ENCODE results near the gene BFSP1.

The BFSP1 gene

GRCh38 chr20:17531665-17532025 lies 466 bp upstream of the BFSP1 start:
- Histone ChIP-seq H3K9ac (ENCODE audit: low read depth, low read length) (peak overlapping the region; percentile 78; the same call in 1 of the 2 replicates), H3K36me3 (ENCODE audit: insufficient read depth, low read depth, low read length) (no peaks in the 10 kb centered on the region), H3K27me3 (ENCODE audit: insufficient read depth, low read length) (peaks cover 27% of the 10 kb centered on the region), H3K9me3 (ENCODE audit: insufficient read depth, low read depth, low read length) (no peaks in the 10 kb centered on the region), H3K4me1 (ENCODE audit: insufficient read depth, low read length) (peaks cover 15% of the 10 kb centered on the region; the same call in 1 of the 2 replicates), H3K4me3 (ENCODE audit: low read length) (peak overlapping the region; percentile 72), H3K27ac (ENCODE audit: low read length) (no peak overlapping the region)

DNA sequence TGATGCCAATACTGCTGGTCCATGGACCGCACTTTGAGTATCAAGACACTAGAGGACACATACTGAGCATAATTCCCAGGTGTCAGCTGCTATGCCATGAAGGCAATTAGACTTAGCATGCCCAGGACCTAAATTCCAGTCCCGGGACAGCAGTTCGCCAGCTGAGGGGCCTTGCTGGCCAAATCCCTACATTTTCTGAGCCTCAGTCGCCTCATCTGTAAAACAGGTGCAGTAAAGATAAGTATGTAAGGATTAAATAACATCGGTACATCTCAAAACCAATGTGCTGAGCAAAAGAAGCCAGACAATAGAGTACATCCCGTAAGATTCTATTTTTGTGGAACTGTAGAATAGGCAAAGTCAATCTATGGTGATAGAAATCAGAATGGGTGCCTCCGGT lies 1.0 kb downstream of the BFSP1 start:
- no peaks in the 10 kb centered on the region for H3K9me3 ChIP-seq (ENCODE audit: insufficient read depth, low read depth, low read length)
- H3K9ac ChIP-seq (ENCODE audit: low read depth, low read length): no peak overlapping the region
- H3K27me3 ChIP-seq (ENCODE audit: insufficient read depth, low read length): peaks cover 27% of the 10 kb centered on the region
- H3K36me3 ChIP-seq (ENCODE audit: insufficient read depth, low read depth, low read length): no peaks in the 10 kb centered on the region
- H3K4me3 ChIP-seq (ENCODE audit: low read length): peak overlapping the region; percentile 72
- peaks cover 13% of the 10 kb centered on the region; the same call in 1 of the 2 replicates for H3K4me1 ChIP-seq (ENCODE audit: insufficient read depth, low read length)
- H3K27ac ChIP-seq (ENCODE audit: low read length): no peak overlapping the region

DNA sequence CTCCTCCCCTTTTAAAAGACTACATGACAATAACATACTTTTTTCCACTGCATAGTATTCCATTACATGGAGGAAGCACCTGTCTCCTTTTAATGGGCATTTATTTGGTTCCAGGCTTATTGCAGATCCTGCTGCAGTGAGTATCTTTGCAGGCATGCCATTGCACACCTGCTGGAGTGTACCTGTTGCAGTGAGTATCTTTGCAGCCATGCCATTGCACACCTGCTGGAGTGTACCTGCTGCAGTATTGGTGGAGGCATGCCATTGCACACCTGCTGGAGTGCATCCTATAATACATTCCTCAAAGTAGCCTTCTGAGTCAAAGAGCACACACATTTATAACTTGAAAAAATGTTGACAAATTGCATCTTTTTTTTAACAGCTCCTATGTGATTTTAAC lies 1.6 kb downstream of the BFSP1 start:
- Histone ChIP-seq H3K9ac (ENCODE audit: low read depth, low read length) (no peak overlapping the region), H3K9me3 (ENCODE audit: insufficient read depth, low read depth, low read length) (no peaks in the 10 kb centered on the region), H3K36me3 (ENCODE audit: insufficient read depth, low read depth, low read length) (no peaks in the 10 kb centered on the region), H3K4me1 (ENCODE audit: insufficient read depth, low read length) (peaks cover 13% of the 10 kb centered on the region), H3K4me3 (ENCODE audit: low read length) (no peak overlapping the region), H3K27ac (ENCODE audit: low read length) (no peak overlapping the region), H3K27me3 (ENCODE audit: insufficient read depth, low read length) (peaks cover 29% of the 10 kb centered on the region)

DNA sequence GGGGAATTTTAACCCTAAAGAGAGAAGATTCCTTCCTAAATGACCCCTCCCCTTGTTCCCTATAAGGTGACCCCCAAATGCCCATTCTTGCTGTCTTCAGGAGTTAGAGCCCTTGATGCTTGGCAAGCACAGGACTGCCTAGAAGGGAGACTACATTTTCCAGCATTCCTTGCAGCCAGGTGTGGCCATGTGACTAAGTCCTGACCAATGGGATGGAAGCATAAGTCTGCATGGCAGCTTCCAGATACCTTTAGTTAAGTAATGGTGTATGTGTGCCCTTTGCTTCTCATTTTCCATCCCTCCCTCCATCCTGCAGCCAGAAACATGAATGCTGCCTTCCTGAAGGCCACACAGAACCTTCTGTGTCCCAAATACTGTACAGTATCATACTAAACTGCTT lies 5.5 kb downstream of the BFSP1 start:
- Histone ChIP-seq H3K4me1 (ENCODE audit: insufficient read depth, low read length) (no peaks in the 10 kb centered on the region; the same call in 1 of the 2 replicates), H3K27me3 (ENCODE audit: insufficient read depth, low read length) (peaks cover 30% of the 10 kb centered on the region), H3K36me3 (ENCODE audit: insufficient read depth, low read depth, low read length) (no peaks in the 10 kb centered on the region), H3K27ac (ENCODE audit: low read length) (no peak overlapping the region), H3K4me3 (ENCODE audit: low read length) (no peak overlapping the region), H3K9ac (ENCODE audit: low read depth, low read length) (no peak overlapping the region), H3K9me3 (ENCODE audit: insufficient read depth, low read depth, low read length) (no peaks in the 10 kb centered on the region)

GRCh38 chr20:17525132-17525531 lies 6.0 kb downstream of the BFSP1 start:
- Histone ChIP-seq H3K36me3 (ENCODE audit: insufficient read depth, low read depth, low read length) (no peaks in the 10 kb centered on the region), H3K27me3 (ENCODE audit: insufficient read depth, low read length) (peaks cover 25% of the 10 kb centered on the region), H3K4me3 (ENCODE audit: low read length) (no peak overlapping the region), H3K27ac (ENCODE audit: low read length) (no peak overlapping the region), H3K9ac (ENCODE audit: low read depth, low read length) (no peak overlapping the region), H3K9me3 (ENCODE audit: insufficient read depth, low read depth, low read length) (no peaks in the 10 kb centered on the region), H3K4me1 (ENCODE audit: insufficient read depth, low read length) (no peaks in the 10 kb centered on the region; the same call in 1 of the 2 replicates)

- Histone ChIP-seq H3K27me3 (ENCODE audit: insufficient read depth, low read length) (peaks cover 19% of the 10 kb centered on the region), H3K4me3 (ENCODE audit: low read length) (no peak overlapping the region), H3K9me3 (ENCODE audit: insufficient read depth, low read depth, low read length) (no peaks in the 10 kb centered on the region)
Observed at GRCh38 chr20:17524560-17524959, 6.6 kb downstream of the BFSP1 start.

DNA sequence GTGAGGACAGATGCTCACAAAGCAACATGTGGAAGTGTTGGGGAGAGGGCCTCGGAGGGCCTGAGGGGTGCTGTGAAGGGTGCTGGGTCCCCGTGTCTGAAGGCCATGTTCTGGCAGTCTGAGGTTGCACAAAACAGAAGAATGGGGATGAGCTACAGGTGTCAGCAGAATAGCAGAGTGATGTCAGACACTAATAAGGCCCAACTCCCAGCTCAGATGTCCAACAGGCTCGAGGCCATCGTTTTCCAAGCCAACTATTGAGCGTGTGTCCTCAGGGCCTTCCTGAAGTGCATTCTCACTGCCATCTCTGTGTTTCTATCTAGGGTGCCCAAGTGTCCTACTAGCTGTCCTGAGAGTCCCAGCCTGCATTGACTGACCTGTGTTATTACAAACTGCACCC lies 7.9 kb downstream of the BFSP1 start:
- H3K27me3 ChIP-seq (ENCODE audit: insufficient read depth, low read length): peaks cover 11% of the 10 kb centered on the region
- H3K36me3 ChIP-seq (ENCODE audit: insufficient read depth, low read depth, low read length): no peaks in the 10 kb centered on the region
- H3K27ac ChIP-seq (ENCODE audit: low read length): no peak overlapping the region
- no peaks in the 10 kb centered on the region; the same call in 1 of the 2 replicates for H3K4me1 ChIP-seq (ENCODE audit: insufficient read depth, low read length)
- H3K9ac ChIP-seq (ENCODE audit: low read depth, low read length): no peak overlapping the region
- H3K4me3 ChIP-seq (ENCODE audit: low read length): no peak overlapping the region
- H3K9me3 ChIP-seq (ENCODE audit: insufficient read depth, low read depth, low read length): no peaks in the 10 kb centered on the region

More at GRCh38 chr20:17524560-17524959, 6.6 kb downstream of the BFSP1 start:
- H3K4me1 ChIP-seq (ENCODE audit: insufficient read depth, low read length): no peaks in the 10 kb centered on the region; the same call in 1 of the 2 replicates
- no peaks in the 10 kb centered on the region for H3K36me3 ChIP-seq (ENCODE audit: insufficient read depth, low read depth, low read length)
- H3K9ac ChIP-seq (ENCODE audit: low read depth, low read length): no peak overlapping the region
- no peak overlapping the region for H3K27ac ChIP-seq (ENCODE audit: low read length)

DNA sequence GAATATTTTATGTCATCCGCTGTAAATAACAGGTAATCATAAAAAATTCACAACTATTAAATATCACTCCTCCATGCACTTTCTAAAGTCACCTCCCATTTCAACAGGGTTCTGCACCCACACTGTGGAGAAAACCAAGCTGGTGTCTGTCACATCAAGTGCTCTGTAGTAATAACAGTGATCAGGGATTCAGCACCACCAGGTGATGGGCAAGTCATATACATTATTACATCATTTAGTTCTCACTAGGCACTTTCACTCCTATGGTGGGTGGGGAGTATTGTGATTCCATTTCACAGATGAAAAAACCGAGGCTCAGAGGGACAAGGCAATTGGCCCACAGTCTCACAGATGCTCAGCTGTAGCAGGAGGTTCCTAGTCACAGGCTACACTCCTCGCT lies 8.7 kb downstream of the BFSP1 start:
- no peak overlapping the region for H3K9ac ChIP-seq (ENCODE audit: low read depth, low read length)
- H3K36me3 ChIP-seq (ENCODE audit: insufficient read depth, low read depth, low read length): no peaks in the 10 kb centered on the region
- H3K27ac ChIP-seq (ENCODE audit: low read length): no peak overlapping the region
- no peaks in the 10 kb centered on the region; the same call in 1 of the 2 replicates for H3K4me1 ChIP-seq (ENCODE audit: insufficient read depth, low read length)
- H3K27me3 ChIP-seq (ENCODE audit: insufficient read depth, low read length): peaks cover 5% of the 10 kb centered on the region; the same call in 1 of the 2 replicates
- H3K9me3 ChIP-seq (ENCODE audit: insufficient read depth, low read depth, low read length): no peaks in the 10 kb centered on the region
- no peak overlapping the region for H3K4me3 ChIP-seq (ENCODE audit: low read length)

DNA sequence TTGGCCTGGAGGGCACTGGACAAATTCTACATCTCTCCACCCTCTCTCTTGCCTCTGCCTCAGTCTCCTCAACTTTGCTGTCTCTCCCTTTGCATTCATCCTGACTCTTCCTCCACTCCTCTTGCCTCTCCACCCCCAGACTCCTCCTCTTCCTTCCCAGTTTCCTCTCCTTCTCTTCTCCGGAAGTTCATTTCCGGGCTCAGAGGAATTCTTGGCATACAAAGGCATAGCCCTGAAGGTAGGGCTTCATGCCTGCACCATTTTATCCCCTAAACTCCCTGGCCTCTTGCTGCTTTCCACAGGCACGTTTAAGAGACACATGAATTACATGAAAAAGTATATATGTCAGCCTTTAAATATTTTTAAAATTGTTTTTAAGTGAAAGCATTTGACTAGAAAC lies 10.6 kb downstream of the BFSP1 start:
- H3K27me3 ChIP-seq (ENCODE audit: insufficient read depth, low read length): peaks cover 5% of the 10 kb centered on the region; the same call in 1 of the 2 replicates
- H3K36me3 ChIP-seq (ENCODE audit: insufficient read depth, low read depth, low read length): no peaks in the 10 kb centered on the region
- H3K4me1 ChIP-seq (ENCODE audit: insufficient read depth, low read length): no peaks in the 10 kb centered on the region; the same call in 1 of the 2 replicates
- no peak overlapping the region for H3K27ac ChIP-seq (ENCODE audit: low read length)
- no peak overlapping the region for H3K4me3 ChIP-seq (ENCODE audit: low read length)
- no peaks in the 10 kb centered on the region for H3K9me3 ChIP-seq (ENCODE audit: insufficient read depth, low read depth, low read length)
- no peak overlapping the region for H3K9ac ChIP-seq (ENCODE audit: low read depth, low read length)

DNA sequence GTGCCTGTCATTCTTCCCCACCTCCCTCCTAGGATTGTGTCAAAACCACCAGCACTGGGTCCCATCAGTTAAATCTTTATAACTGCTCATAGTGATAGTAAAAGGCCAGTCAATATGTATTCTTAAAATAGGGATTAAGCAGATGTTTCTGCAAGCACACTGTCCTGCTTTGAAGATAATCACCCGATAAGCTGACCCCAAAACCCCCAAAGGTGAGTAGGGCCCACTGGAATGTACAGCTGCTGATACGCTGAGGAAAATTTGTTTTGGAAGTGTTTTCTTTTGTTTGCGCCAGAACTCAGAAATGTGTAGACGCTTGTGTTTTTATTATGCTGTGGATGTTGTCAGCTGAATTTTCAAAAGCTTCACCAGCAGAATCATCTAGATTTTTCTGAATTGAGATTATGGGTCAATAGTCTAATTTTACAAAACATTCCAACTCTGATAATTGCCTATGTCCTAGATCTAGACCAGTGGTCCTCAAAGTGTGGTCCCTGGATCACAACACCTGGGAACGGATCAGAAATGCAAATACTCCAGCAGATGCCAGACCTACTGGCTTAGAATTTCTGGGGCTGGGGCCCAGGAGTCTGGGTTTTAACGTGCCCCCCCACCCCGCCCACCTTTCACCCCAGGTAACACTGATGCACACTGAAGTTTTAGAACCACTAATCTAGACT lies 11.4 kb downstream of the BFSP1 start:
- Histone ChIP-seq H3K4me3 (ENCODE audit: low read length) (no peak overlapping the region), H3K27me3 (ENCODE audit: insufficient read depth, low read length) (peaks cover 5% of the 10 kb centered on the region; the same call in 1 of the 2 replicates), H3K9ac (ENCODE audit: low read depth, low read length) (no peak overlapping the region), H3K4me1 (ENCODE audit: insufficient read depth, low read length) (no peaks in the 10 kb centered on the region; the same call in 1 of the 2 replicates), H3K27ac (ENCODE audit: low read length) (no peak overlapping the region), H3K9me3 (ENCODE audit: insufficient read depth, low read depth, low read length) (no peaks in the 10 kb centered on the region), H3K36me3 (ENCODE audit: insufficient read depth, low read depth, low read length) (no peaks in the 10 kb centered on the region)

- no peaks in the 10 kb centered on the region for H3K27me3 ChIP-seq (ENCODE audit: insufficient read depth, low read length)
- H3K4me1 ChIP-seq (ENCODE audit: insufficient read depth, low read length): no peaks in the 10 kb centered on the region
- H3K36me3 ChIP-seq (ENCODE audit: insufficient read depth, low read depth, low read length): no peaks in the 10 kb centered on the region
- no peak overlapping the region for H3K4me3 ChIP-seq (ENCODE audit: low read length)
- no peak overlapping the region for H3K27ac ChIP-seq (ENCODE audit: low read length)
- H3K9ac ChIP-seq (ENCODE audit: low read depth, low read length): no peak overlapping the region
- H3K9me3 ChIP-seq (ENCODE audit: insufficient read depth, low read depth, low read length): no peaks in the 10 kb centered on the region
Observed at GRCh38 chr20:17518339-17519052, 12.7 kb downstream of the BFSP1 start.

GRCh38 chr20:17515053-17515452 lies 16.1 kb downstream of the BFSP1 start:
- Histone ChIP-seq H3K27me3 (ENCODE audit: insufficient read depth, low read length) (no peaks in the 10 kb centered on the region), H3K27ac (ENCODE audit: low read length) (no peak overlapping the region), H3K4me3 (ENCODE audit: low read length) (no peak overlapping the region), H3K9ac (ENCODE audit: low read depth, low read length) (no peak overlapping the region), H3K36me3 (ENCODE audit: insufficient read depth, low read depth, low read length) (no peaks in the 10 kb centered on the region), H3K9me3 (ENCODE audit: insufficient read depth, low read depth, low read length) (no peaks in the 10 kb centered on the region), H3K4me1 (ENCODE audit: insufficient read depth, low read length) (no peaks in the 10 kb centered on the region)

Data from iPS-20b (cell line).